ENCODE data around the gene MAPRE3.

GRCh38 chr2:27001950-27002349 is 31.5 kb downstream of the MAPRE3 start:
- TF ChIP-seq CTCF (IDR thresholded peaks at IDR 0.05) (no peak), POLR2A (IDR thresholded peaks at IDR 0.05) (no peak)
